Activated naive CD4-positive, alpha-beta T cell treated with anti-CD3 and anti-CD28 coated beads for 36 hours (primary cell): ENCODE data around the gene NEUROD2. TPM values are rescaled to one million over a fixed set of nuclear protein-coding genes. Genes with fewer than 3 reads are reported as not detected.
A peak's percentile ranks its signal among the peaks of the same experiment; 100 is the strongest.

ENCODE experiments used
- CTCF ChIA-PET: fragments of 350-600 bp; sonication (Branson Sonifier 250); formaldehyde crosslinking; loops from one replicate; lab custom pipeline; 2021; ENCODE audit warnings: antibody characterized with exemption; lab: Charles Lee
- DNase-seq: peaks from one replicate; pipeline ENCODE4 v3.0.0-alpha.2; 2020
- H3K27ac Mint-ChIP-seq: one replicate; pipeline ENCODE4 v1.8.0; 2021; ENCODE audit warnings: mild to moderate bottlenecking, mixed read lengths
- H3K27me3 Mint-ChIP-seq: one replicate; pipeline ENCODE4 v1.8.0; 2021; ENCODE audit warnings: low read depth, mixed read lengths
- H3K36me3 Mint-ChIP-seq: one replicate; pipeline ENCODE4 v1.8.0; 2021; ENCODE audit warnings: low read depth, mixed read lengths
- H3K4me1 Mint-ChIP-seq: one replicate; pipeline ENCODE4 v1.8.0; 2021; ENCODE audit warnings: low read depth, mixed read lengths
- H3K4me3 Mint-ChIP-seq: one replicate; pipeline ENCODE4 v1.8.0; 2021; ENCODE audit warnings: mild to moderate bottlenecking, moderate library complexity, mixed read lengths
- H3K9me3 Mint-ChIP-seq: one replicate; pipeline ENCODE4 v1.8.0; 2021; ENCODE audit warnings: mixed read lengths
- intact Hi-C: fragments of 100-400 bp; cut with micrococcal nuclease; formaldehyde crosslinking; loops from one replicate; pipeline ENCODE4 v1.15.1; 2023
- total RNA-seq, 2 experiments: library from RNA; stranded (reverse); gene quantifications; one replicate each; pipeline ENCODE4 v1.2.3, GENCODE V29; 2021

The NEUROD2 gene
- total RNA-seq, result not detected

- no peaks in the 10 kb centered on the region for H3K36me3 Mint-ChIP-seq
- intact Hi-C loops, result no loop called here
- H3K27ac Mint-ChIP-seq, result no peak within 1 kb of the TSS
- H3K27me3 Mint-ChIP-seq, result peaks cover 49% of the 10 kb centered on the region
- no peak within 1 kb of the TSS for H3K4me3 Mint-ChIP-seq
- H3K9me3 Mint-ChIP-seq, result no peaks in the 10 kb centered on the region
- CTCF ChIA-PET, result no interaction called here
- DNase-seq, result no peak
- peaks cover 19% of the 10 kb centered on the region for H3K4me1 Mint-ChIP-seq
Measured at GRCh38 chr17:39607851-39608130, at the start of gene NEUROD2. Gene NEUROD2, minus strand, starts transcription at chr17:39607920. Its CDS starts 1,321 bp downstream, at chr17:39606599.

- H3K9me3 Mint-ChIP-seq, result no peaks in the 10 kb centered on the region
- no peak overlapping the region for H3K4me3 Mint-ChIP-seq
- CTCF ChIA-PET, result interaction anchor here (0.6 to 6.0 kb wide), 19 partner anchors 11 to 298 kb away, joined by 3 to 44 read pairs (median 6); partner anchors contain the start of genes MIEN1, PGAP3, PNMT and STARD3
- H3K27me3 Mint-ChIP-seq, result no peaks in the 10 kb centered on the region
- DNase-seq, result no peak
- intact Hi-C loops, result no loop called here
- H3K27ac Mint-ChIP-seq, result peak overlapping the region; percentile 26
- peaks cover 54% of the 10 kb centered on the region for H3K4me1 Mint-ChIP-seq
- peaks cover 10% of the 10 kb centered on the region for H3K36me3 Mint-ChIP-seq
Measured at GRCh38 chr17:39655105-39655504, 47.4 kb upstream of the NEUROD2 start.

DNA sequence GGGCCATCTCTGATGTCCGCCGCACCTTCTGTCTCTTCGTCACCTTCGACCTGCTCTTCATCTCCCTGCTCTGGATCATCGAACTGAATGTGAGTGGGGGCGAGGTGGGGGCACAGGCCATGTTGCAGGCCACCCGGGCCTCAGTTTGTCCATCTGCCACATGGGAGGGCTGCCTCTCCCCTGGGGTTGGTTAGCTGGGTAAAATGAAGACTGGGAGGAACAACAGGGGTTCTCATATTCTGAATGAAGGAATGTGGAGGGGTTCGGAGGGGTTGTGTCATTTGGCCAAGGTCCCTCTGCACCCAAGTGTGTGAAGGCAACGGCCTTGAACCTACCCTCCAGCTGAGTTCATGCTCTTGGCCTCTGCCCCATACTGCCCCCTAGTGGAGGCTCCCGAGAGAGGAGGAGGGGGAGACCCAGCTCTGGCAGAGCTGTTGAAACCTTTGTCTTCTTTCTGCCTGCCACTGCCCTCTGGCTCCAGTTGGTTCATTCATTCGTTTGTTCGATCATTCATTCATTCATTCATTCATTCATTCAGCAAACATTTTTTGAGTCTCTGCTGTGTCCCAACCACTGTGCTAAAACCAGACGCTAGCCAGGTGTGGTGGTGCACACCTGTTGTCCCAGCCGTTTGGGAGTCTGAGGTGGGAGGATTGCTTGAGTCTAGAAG is 46.1 kb upstream of the NEUROD2 start:
- no peaks in the 10 kb centered on the region for H3K27me3 Mint-ChIP-seq
- H3K4me3 Mint-ChIP-seq, result no peak overlapping the region
- DNase-seq, result peak; percentile 92
- H3K36me3 Mint-ChIP-seq, result peaks cover 7% of the 10 kb centered on the region
- CTCF ChIA-PET, result interaction anchor here (0.6 to 6.0 kb wide), 23 partner anchors 12 to 422 kb away, joined by 3 to 44 read pairs (median 6); partner anchors contain the start of genes MIEN1, STARD3 and TCAP
- no peak overlapping the region for H3K27ac Mint-ChIP-seq
- H3K9me3 Mint-ChIP-seq, result no peaks in the 10 kb centered on the region
- intact Hi-C loops, result loop anchor here (1.0 kb wide), 1 partner anchor 31 kb away; no protein-coding TSS in a partner anchor
- H3K4me1 Mint-ChIP-seq, result peaks cover 47% of the 10 kb centered on the region

GRCh38 chr17:39653316-39653661 is 45.6 kb upstream of the NEUROD2 start:
- Mint-ChIP-seq H3K4me1 (peaks cover 44% of the 10 kb centered on the region), H3K9me3 (no peaks in the 10 kb centered on the region), H3K27ac (no peak overlapping the region), H3K36me3 (peaks cover 7% of the 10 kb centered on the region), H3K4me3 (no peak overlapping the region), H3K27me3 (no peaks in the 10 kb centered on the region)
- intact Hi-C loops, result no loop called here
- DNase-seq, result no peak
- CTCF ChIA-PET, result interaction anchor here (0.6 to 6.0 kb wide), 17 partner anchors 11 to 423 kb away, joined by 3 to 44 read pairs (median 6); partner anchors contain the start of genes MIEN1, STARD3 and TCAP

DNA sequence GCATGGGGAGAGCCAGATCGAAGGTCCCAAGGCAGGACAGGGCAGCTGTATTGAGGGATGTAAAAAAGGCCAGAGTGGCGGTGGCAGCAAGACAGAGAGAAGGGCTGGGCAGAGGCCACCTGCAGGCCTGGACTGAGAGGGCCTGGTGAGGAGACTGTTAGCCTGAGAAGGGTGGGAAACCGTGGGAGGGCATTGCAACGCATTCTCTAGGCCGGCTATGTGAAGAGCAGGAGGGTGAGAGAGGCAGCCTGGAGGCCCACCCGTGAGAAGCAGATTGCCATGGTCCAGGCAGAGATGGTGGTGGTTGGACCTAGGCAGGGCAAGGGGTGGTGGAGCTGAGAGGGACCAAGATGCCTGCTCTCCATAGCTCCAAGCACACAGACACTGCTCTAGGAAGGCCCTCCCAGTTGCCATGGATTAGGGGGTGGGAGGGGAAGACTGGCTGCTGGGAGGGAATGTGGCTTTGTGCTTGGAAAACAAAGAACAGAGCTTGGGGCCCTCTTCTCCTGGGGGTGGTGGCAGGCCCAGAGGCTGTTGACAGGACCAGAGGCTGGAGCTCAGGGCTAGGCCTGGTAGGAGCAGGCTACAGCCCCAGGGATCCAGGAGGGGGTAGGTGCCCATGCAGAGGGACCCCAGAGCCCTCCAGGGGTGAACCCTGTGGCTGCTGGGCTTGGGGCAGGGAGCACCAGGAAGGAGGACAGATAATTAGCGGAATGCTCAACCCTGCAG is 45.0 kb upstream of the NEUROD2 start:
- Mint-ChIP-seq H3K27me3 (no peaks in the 10 kb centered on the region), H3K9me3 (no peaks in the 10 kb centered on the region), H3K36me3 (peaks cover 7% of the 10 kb centered on the region), H3K27ac (no peak overlapping the region), H3K4me3 (no peak overlapping the region), H3K4me1 (peaks cover 39% of the 10 kb centered on the region)
- CTCF ChIA-PET, result interaction anchor here (0.5 to 6.0 kb wide), 11 partner anchors 11 to 1342 kb away, joined by 3 to 44 read pairs (median 6); partner anchors contain the start of genes MIEN1 and STARD3
- no peak for DNase-seq
- intact Hi-C loops, result no loop called here

GRCh38 chr17:39651923-39652586 is 44.3 kb upstream of the NEUROD2 start:
- intact Hi-C loops, result no loop called here
- no peak for DNase-seq
- no peak overlapping the region for H3K4me3 Mint-ChIP-seq
- peaks cover 7% of the 10 kb centered on the region for H3K36me3 Mint-ChIP-seq
- no peaks in the 10 kb centered on the region for H3K9me3 Mint-ChIP-seq
- H3K27me3 Mint-ChIP-seq, result no peaks in the 10 kb centered on the region
- H3K27ac Mint-ChIP-seq, result no peak overlapping the region
- peaks cover 37% of the 10 kb centered on the region for H3K4me1 Mint-ChIP-seq
- CTCF ChIA-PET, result interaction anchor here (0.7 to 6.0 kb wide), 6 partner anchors 10 to 78 kb away, joined by 3 to 44 read pairs (median 10); partner anchors contain the start of genes MIEN1 and PNMT

DNA sequence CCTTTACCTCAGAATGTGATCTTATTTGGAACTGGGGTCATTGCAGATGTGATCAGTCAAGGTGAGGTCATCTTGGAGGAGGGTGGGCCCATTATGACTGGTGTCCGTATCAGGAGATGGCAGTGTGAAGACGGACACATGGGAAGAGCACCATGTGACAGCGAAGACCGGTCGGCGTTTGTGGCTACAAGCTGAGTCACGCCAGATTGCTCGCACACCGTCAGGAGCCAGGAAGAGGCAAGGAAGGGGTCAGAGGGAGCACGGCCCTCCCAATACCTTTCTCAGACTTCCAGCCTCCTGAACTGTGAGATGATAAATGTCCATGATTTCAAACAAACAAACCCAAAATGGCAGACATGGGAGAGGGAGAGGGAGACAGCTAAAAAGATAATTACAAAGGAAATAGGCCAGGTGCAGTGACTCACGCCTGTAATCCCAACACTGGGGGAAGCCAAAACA is 42.4 kb upstream of the NEUROD2 start:
- intact Hi-C loops, result no loop called here
- H3K4me1 Mint-ChIP-seq, result peaks cover 36% of the 10 kb centered on the region
- CTCF ChIA-PET, result interaction anchor here (0.6 to 6.0 kb wide), 4 partner anchors 9 to 194 kb away, joined by 4 to 44 read pairs (median 4); no protein-coding TSS in a partner anchor
- H3K9me3 Mint-ChIP-seq, result no peaks in the 10 kb centered on the region
- peaks cover 2% of the 10 kb centered on the region for H3K36me3 Mint-ChIP-seq
- no peak overlapping the region for H3K4me3 Mint-ChIP-seq
- no peaks in the 10 kb centered on the region for H3K27me3 Mint-ChIP-seq
- DNase-seq, result no peak
- H3K27ac Mint-ChIP-seq, result no peak overlapping the region

GRCh38 chr17:39648616-39649366 is 41.1 kb upstream of the NEUROD2 start:
- Mint-ChIP-seq H3K27me3 (no peaks in the 10 kb centered on the region), H3K36me3 (peaks cover 2% of the 10 kb centered on the region), H3K4me1 (peaks cover 35% of the 10 kb centered on the region), H3K27ac (no peak overlapping the region), H3K4me3 (no peak overlapping the region), H3K9me3 (no peaks in the 10 kb centered on the region)
- CTCF ChIA-PET, result interaction anchor here (0.7 to 1.0 kb wide), 2 partner anchors 14 to 25 kb away, joined by 3 read pairs; no protein-coding TSS in a partner anchor
- no peak for DNase-seq
- intact Hi-C loops, result no loop called here

GRCh38 chr17:39647256-39647655 is 39.5 kb upstream of the NEUROD2 start:
- Mint-ChIP-seq H3K27me3 (no peaks in the 10 kb centered on the region), H3K27ac (no peak overlapping the region), H3K4me1 (peaks cover 42% of the 10 kb centered on the region), H3K36me3 (peaks cover 2% of the 10 kb centered on the region), H3K4me3 (no peak overlapping the region), H3K9me3 (no peaks in the 10 kb centered on the region)
- DNase-seq, result no peak
- intact Hi-C loops, result no loop called here
- CTCF ChIA-PET, result interaction anchor here (1.0 to 2.1 kb wide), 2 partner anchors 22 to 25 kb away, joined by 5 to 6 read pairs; partner anchors contain the start of gene PNMT

- CTCF ChIA-PET, result interaction anchor here (0.5 to 7.2 kb wide), 5 partner anchors 8 to 567 kb away, joined by 3 to 44 read pairs (median 5); no protein-coding TSS in a partner anchor
- Mint-ChIP-seq H3K27me3 (no peaks in the 10 kb centered on the region), H3K27ac (no peak overlapping the region), H3K9me3 (no peaks in the 10 kb centered on the region), H3K4me1 (peaks cover 61% of the 10 kb centered on the region), H3K36me3 (no peaks in the 10 kb centered on the region), H3K4me3 (no peak overlapping the region)
- DNase-seq, result no peak
- intact Hi-C loops, result no loop called here
Measured at GRCh38 chr17:39643271-39643670, 35.6 kb upstream of the NEUROD2 start.

GRCh38 chr17:39642291-39643074 is 34.8 kb upstream of the NEUROD2 start:
- Mint-ChIP-seq H3K4me1 (peaks cover 68% of the 10 kb centered on the region), H3K9me3 (no peaks in the 10 kb centered on the region), H3K36me3 (no peaks in the 10 kb centered on the region), H3K4me3 (no peak overlapping the region), H3K27me3 (no peaks in the 10 kb centered on the region), H3K27ac (no peak overlapping the region)
- intact Hi-C loops, result no loop called here
- no peak for DNase-seq
- CTCF ChIA-PET, result interaction anchor here (0.8 to 11.7 kb wide), 5 partner anchors 8 to 21 kb away, joined by 3 to 213 read pairs (median 8); no protein-coding TSS in a partner anchor
